Trophoblast cell (in vitro differentiated cells and primary cell): Measurements from ENCODE around the gene GOLGA8B.
"Not testable (repeated sequence)": the region's sequence is repeated elsewhere in the genome, so short reads cannot be mapped to it uniquely, and the experiment has no call there.

ENCODE experiments used
- DNase-seq, 2 donors: peaks; one replicate each; pipeline ENCODE4 v3.0.0-alpha.2; 2016
- H2AFZ ChIP-seq: 2 replicates; pipeline ENCODE4 v1.6.1; 2013; ENCODE audit warnings: low read length, moderate library complexity, mild to moderate bottlenecking; ENCODE audit not compliant: insufficient read depth, poor library complexity
- H2AK5ac ChIP-seq: 2 replicates; pipeline ENCODE4 v1.6.1; 2013; ENCODE audit warnings: mild to moderate bottlenecking, low read length
- H2BK120ac ChIP-seq: 2 replicates; pipeline ENCODE4 v1.6.1; 2013; ENCODE audit warnings: low read length, mild to moderate bottlenecking, moderate library complexity; ENCODE audit not compliant: insufficient read depth, poor library complexity
- H2BK12ac ChIP-seq: 2 replicates; pipeline ENCODE4 v1.6.1; 2013; ENCODE audit warnings: mild to moderate bottlenecking, low read length, moderate library complexity
- H2BK5ac ChIP-seq: 2 replicates; pipeline ENCODE4 v1.6.1; 2013; ENCODE audit warnings: low read length, low read depth, moderate library complexity, mild to moderate bottlenecking; ENCODE audit not compliant: poor library complexity
- H3K14ac ChIP-seq: 2 replicates; pipeline ENCODE4 v1.6.1; 2013; ENCODE audit warnings: mild to moderate bottlenecking, low read length
- H3K18ac ChIP-seq: 2 replicates; pipeline ENCODE4 v1.6.1; 2013; ENCODE audit warnings: mild to moderate bottlenecking, low read length
- H3K23ac ChIP-seq: 2 replicates; pipeline ENCODE4 v1.6.1; 2013; ENCODE audit warnings: low read length
- H3K27ac ChIP-seq: 2 replicates; pipeline ENCODE4 v1.5.1; 2013; ENCODE audit warnings: low read depth, mild to moderate bottlenecking, inconsistent platforms, low read length, moderate library complexity
- H3K27me3 ChIP-seq: 2 replicates; pipeline ENCODE4 v1.6.1; 2013; ENCODE audit warnings: inconsistent platforms, mild to moderate bottlenecking, low read length, moderate library complexity; ENCODE audit not compliant: insufficient read depth
- H3K36me3 ChIP-seq, 2 experiments: 1 replicate in 1 of 2; 2 replicates in 1 of 2; pipeline ENCODE4 v1.6.1; 2013; ENCODE audit warnings: low read length in 2 of 2, mild to moderate bottlenecking in 2 of 2, moderate library complexity in 1 of 2; ENCODE audit not compliant: insufficient read depth in 2 of 2, control insufficient read depth in 1 of 2
- H3K4ac ChIP-seq: 2 replicates; pipeline ENCODE4 v1.6.1; 2013; ENCODE audit warnings: low read depth, mild to moderate bottlenecking, low read length, moderate library complexity
- H3K4me1 ChIP-seq, 2 experiments: 1 replicate in 1 of 2; 2 replicates in 1 of 2; pipeline ENCODE4 v1.6.1; 2013; ENCODE audit warnings: low read length in 2 of 2, mild to moderate bottlenecking in 2 of 2, moderate library complexity in 1 of 2; ENCODE audit not compliant: insufficient read depth in 2 of 2, control insufficient read depth in 1 of 2
- H3K4me2 ChIP-seq: 2 replicates; pipeline ENCODE4 v1.6.1; 2013; ENCODE audit warnings: inconsistent platforms, mild to moderate bottlenecking, low read length, moderate library complexity
- H3K4me3 ChIP-seq: 2 replicates; pipeline ENCODE4 v1.5.1; 2013; ENCODE audit warnings: mild to moderate bottlenecking, low read depth, low read length, inconsistent platforms
- H3K79me1 ChIP-seq: one replicate; pipeline ENCODE4 v1.6.1; 2013; ENCODE audit warnings: low read length
- H3K79me2 ChIP-seq: 2 replicates; pipeline ENCODE4 v1.6.1; 2013; ENCODE audit warnings: low read length, mild to moderate bottlenecking; ENCODE audit not compliant: control insufficient read depth, insufficient read depth, poor library complexity
- H3K9ac ChIP-seq: 2 replicates; pipeline ENCODE4 v1.6.1; 2013; ENCODE audit warnings: mild to moderate bottlenecking, low read length
- H3K9me3 ChIP-seq: 2 replicates; pipeline ENCODE4 v1.6.1; 2013; ENCODE audit warnings: low read depth, mild to moderate bottlenecking, control low read depth, inconsistent platforms, low read length; ENCODE audit not compliant: insufficient read depth
- H4K12ac ChIP-seq: 2 replicates; pipeline ENCODE4 v1.6.1; 2013; ENCODE audit warnings: low read depth, mild to moderate bottlenecking, low read length, moderate library complexity
- H4K8ac ChIP-seq: 2 replicates; pipeline ENCODE4 v1.6.1; 2013; ENCODE audit warnings: low read depth, mild to moderate bottlenecking, low read length, moderate library complexity
- H4K91ac ChIP-seq: one replicate; pipeline ENCODE4 v1.6.1; 2013; ENCODE audit warnings: low read depth, mild to moderate bottlenecking, low read length, moderate library complexity
- WGBS: extraction: QIAGEN DNeasy Blood & Tissue Kit; methylation state at CpG from one replicate; pipeline ENCODE4 v1.1.7; 2013; ENCODE audit warnings: missing lambda C conversion rate; ENCODE audit not compliant: insufficient read length, insufficient coverage; ENCODE audit errors: extremely low coverage; 5-methylcytosine and 5-hydroxymethylcytosine counted together

GOLGA8B gene

DNA sequence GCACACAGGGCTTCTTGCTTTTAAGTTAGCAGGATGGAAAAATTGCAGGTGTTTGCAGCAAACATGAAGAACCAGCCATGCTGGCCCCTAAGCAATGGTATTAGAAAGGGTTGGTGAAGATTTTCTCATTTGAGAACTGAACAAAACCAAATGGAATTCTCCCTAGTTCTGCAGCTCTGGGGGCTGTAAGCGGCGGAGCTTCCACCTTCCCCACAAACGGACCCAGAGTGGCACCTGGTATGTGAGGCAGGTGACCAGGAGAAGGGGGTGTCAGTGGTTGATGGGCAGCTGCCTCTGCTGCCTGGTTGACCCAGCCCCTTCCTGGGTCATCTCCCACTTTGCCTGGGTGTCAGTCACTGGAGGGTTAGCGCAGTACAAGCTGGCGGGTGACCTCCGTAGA lies 22.6 kb downstream of the GOLGA8B start:
- not testable (repeated sequence) for H2BK12ac ChIP-seq, H2AFZ ChIP-seq, H3K36me3 ChIP-seq, H3K9me3 ChIP-seq, H3K9ac ChIP-seq, H2AK5ac ChIP-seq, H3K18ac ChIP-seq, H4K12ac ChIP-seq, H3K4me3 ChIP-seq, H3K27ac ChIP-seq, H2BK5ac ChIP-seq, H3K23ac ChIP-seq, H3K4me2 ChIP-seq, H4K91ac ChIP-seq, H2BK120ac ChIP-seq, H3K14ac ChIP-seq, H3K4ac ChIP-seq, H3K4me1 ChIP-seq, DNase-seq, H4K8ac ChIP-seq, H3K79me2 ChIP-seq, H3K27me3 ChIP-seq, H3K79me1 ChIP-seq
- no CpG with 5 or more reads among the region's 6 CpGs for WGBS

DNA sequence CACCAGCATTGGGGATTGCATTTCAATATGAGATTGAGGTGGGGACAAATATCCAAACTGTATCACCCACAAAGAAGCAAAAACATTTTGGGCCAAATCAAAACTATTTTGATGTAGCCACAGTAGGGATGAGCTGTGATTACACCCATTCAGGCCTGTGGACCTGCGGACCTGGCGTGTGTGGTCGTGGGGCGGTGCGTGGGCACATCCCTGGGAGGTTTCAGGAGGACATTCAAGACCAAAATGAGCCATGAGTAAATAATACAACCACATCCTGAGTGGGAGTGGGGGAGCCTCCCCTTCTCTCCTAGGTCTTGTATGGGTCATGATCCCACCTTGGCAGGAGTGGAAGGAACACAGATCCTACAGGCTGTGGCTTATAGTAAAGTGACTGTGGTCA lies 23.7 kb downstream of the GOLGA8B start:
- not testable (repeated sequence) for H4K12ac ChIP-seq, H2AFZ ChIP-seq, H3K4me3 ChIP-seq, H3K4me2 ChIP-seq, H3K4me1 ChIP-seq, H3K27ac ChIP-seq, H3K79me2 ChIP-seq, H3K79me1 ChIP-seq, H2AK5ac ChIP-seq, H3K27me3 ChIP-seq, H3K14ac ChIP-seq, H2BK5ac ChIP-seq, H3K23ac ChIP-seq, H3K4ac ChIP-seq, H4K8ac ChIP-seq, H3K9ac ChIP-seq, H4K91ac ChIP-seq, DNase-seq, H3K18ac ChIP-seq, H3K9me3 ChIP-seq, H3K36me3 ChIP-seq, H2BK12ac ChIP-seq, H2BK120ac ChIP-seq
- WGBS = no CpG with 5 or more reads among the region's 5 CpGs

DNA sequence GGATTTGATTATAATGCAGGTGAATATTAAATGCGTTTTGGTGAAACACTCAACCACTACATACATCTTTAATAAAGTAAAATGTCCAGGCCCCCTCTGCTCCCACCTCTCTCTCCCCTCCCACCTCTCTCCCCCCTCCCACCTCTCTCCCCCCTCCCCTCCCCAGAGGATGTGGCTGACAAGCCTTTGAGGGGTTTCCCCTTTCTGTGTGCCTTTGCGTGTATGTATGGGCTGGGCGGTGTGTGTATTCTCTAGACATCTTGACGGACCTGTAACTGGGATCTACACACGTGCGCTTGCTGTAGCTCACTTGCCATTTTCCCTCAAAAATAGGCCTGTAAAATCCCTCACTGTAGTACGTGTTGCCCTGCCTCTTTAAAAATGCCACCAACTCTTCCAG lies 28.3 kb downstream of the GOLGA8B start:
- not testable (repeated sequence) for H4K8ac ChIP-seq, H3K4ac ChIP-seq, H2AK5ac ChIP-seq, H4K91ac ChIP-seq, H3K9me3 ChIP-seq, H3K4me2 ChIP-seq, H2AFZ ChIP-seq, H3K14ac ChIP-seq, H2BK12ac ChIP-seq, H3K23ac ChIP-seq, H3K79me2 ChIP-seq, H2BK5ac ChIP-seq, H4K12ac ChIP-seq, H3K36me3 ChIP-seq, H3K9ac ChIP-seq, H3K4me1 ChIP-seq, H3K4me3 ChIP-seq, DNase-seq, H3K27ac ChIP-seq, H3K18ac ChIP-seq, H3K27me3 ChIP-seq, H2BK120ac ChIP-seq, H3K79me1 ChIP-seq
- WGBS = no CpG with 5 or more reads among the region's 7 CpGs

DNA sequence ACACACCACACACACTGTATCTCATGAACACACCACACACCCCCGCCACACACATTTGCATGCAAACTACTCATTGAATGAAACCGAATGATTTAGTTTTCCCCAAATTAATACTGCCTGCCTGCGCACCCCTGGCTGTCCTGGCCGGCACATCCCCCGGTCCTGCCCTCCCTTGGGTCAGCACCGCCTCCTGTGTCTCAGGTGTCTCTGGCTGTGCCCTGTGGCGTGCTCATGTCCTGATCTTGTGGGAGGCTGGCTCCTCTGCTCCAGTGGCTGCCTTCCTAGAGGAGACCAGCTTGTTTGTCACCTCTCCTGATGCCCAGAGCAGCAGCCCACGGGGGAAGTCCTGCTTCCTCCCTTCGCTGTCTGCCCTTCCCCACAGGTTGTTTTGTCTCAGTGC lies 28.7 kb downstream of the GOLGA8B start:
- not testable (repeated sequence) for H3K4me2 ChIP-seq, H3K4ac ChIP-seq, H2BK120ac ChIP-seq, H2BK5ac ChIP-seq, H3K36me3 ChIP-seq, H2AK5ac ChIP-seq, H2AFZ ChIP-seq, H3K79me2 ChIP-seq, H3K27ac ChIP-seq, H2BK12ac ChIP-seq, H3K4me1 ChIP-seq, H3K27me3 ChIP-seq, H3K9ac ChIP-seq, H3K18ac ChIP-seq, H3K4me3 ChIP-seq, H4K91ac ChIP-seq, H4K8ac ChIP-seq, DNase-seq, H3K14ac ChIP-seq, H3K23ac ChIP-seq, H4K12ac ChIP-seq, H3K79me1 ChIP-seq, H3K9me3 ChIP-seq
- no CpG with 5 or more reads among the region's 9 CpGs for WGBS
